ENCODE measurements around the gene STARD13.

The STARD13 gene

GRCh38 chr13:33181264-33181663 is 104.3 kb downstream of the STARD13 start:
- Histone ChIP-seq H3K4me3 (replicated peaks; ENCODE audit: insufficient read depth, low read length) (no peak overlapping the region), H3K27me3 (ENCODE audit: insufficient read depth, poor library complexity, severe bottlenecking) (peaks cover 6% of the 10 kb centered on the region), H3K27ac (replicated peaks) (no peak overlapping the region)
- DNase-seq (ENCODE audit: low read depth in 1 of 2, low spot score in 1 of 2) = no peak
- TF ChIP-seq, protein P1, sequence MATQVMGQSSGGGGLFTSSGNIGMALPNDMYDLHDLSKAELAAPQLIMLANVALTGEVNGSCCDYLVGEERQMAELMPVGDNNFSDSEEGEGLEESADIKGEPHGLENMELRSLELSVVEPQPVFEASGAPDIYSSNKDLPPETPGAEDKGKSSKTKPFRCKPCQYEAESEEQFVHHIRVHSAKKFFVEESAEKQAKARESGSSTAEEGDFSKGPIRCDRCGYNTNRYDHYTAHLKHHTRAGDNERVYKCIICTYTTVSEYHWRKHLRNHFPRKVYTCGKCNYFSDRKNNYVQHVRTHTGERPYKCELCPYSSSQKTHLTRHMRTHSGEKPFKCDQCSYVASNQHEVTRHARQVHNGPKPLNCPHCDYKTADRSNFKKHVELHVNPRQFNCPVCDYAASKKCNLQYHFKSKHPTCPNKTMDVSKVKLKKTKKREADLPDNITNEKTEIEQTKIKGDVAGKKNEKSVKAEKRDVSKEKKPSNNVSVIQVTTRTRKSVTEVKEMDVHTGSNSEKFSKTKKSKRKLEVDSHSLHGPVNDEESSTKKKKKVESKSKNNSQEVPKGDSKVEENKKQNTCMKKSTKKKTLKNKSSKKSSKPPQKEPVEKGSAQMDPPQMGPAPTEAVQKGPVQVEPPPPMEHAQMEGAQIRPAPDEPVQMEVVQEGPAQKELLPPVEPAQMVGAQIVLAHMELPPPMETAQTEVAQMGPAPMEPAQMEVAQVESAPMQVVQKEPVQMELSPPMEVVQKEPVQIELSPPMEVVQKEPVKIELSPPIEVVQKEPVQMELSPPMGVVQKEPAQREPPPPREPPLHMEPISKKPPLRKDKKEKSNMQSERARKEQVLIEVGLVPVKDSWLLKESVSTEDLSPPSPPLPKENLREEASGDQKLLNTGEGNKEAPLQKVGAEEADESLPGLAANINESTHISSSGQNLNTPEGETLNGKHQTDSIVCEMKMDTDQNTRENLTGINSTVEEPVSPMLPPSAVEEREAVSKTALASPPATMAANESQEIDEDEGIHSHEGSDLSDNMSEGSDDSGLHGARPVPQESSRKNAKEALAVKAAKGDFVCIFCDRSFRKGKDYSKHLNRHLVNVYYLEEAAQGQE (IDR thresholded peaks at IDR 0.05; ENCODE audit: insufficient replicate concordance, low read depth) = no peak
- TF ChIP-seq POLR2AphosphoS5 (IDR thresholded peaks at IDR 0.05; ENCODE audit: low read depth) (no peak), CTCF (IDR thresholded peaks at IDR 0.05; ENCODE audit: insufficient read depth, low read length) (no peak), GABPA (IDR thresholded peaks at IDR 0.05; ENCODE audit: low read depth) (no peak), SPI1 (IDR thresholded peaks at IDR 0.05; ENCODE audit: borderline replicate concordance, low read depth) (no peak)

GRCh38 chr13:33180122-33180804 is 105.3 kb downstream of the STARD13 start:
- DNase-seq (ENCODE audit: low read depth in 1 of 2, low spot score in 1 of 2) = no peak
- TF ChIP-seq, protein P1 (IDR thresholded peaks at IDR 0.05; ENCODE audit: insufficient replicate concordance, low read depth) = no peak
- no peak for TF ChIP-seq CTCF (IDR thresholded peaks at IDR 0.05; ENCODE audit: insufficient read depth, low read length)
- TF ChIP-seq SPI1 (IDR thresholded peaks at IDR 0.05; ENCODE audit: borderline replicate concordance, low read depth) = no peak
- TF ChIP-seq POLR2AphosphoS5 (IDR thresholded peaks at IDR 0.05; ENCODE audit: low read depth) = no peak
- no peak for TF ChIP-seq GABPA (IDR thresholded peaks at IDR 0.05; ENCODE audit: low read depth)
- Histone ChIP-seq H3K27ac (replicated peaks) (no peak overlapping the region), H3K4me3 (replicated peaks; ENCODE audit: insufficient read depth, low read length) (no peak overlapping the region), H3K27me3 (ENCODE audit: insufficient read depth, poor library complexity, severe bottlenecking) (peaks cover 11% of the 10 kb centered on the region)

DNA sequence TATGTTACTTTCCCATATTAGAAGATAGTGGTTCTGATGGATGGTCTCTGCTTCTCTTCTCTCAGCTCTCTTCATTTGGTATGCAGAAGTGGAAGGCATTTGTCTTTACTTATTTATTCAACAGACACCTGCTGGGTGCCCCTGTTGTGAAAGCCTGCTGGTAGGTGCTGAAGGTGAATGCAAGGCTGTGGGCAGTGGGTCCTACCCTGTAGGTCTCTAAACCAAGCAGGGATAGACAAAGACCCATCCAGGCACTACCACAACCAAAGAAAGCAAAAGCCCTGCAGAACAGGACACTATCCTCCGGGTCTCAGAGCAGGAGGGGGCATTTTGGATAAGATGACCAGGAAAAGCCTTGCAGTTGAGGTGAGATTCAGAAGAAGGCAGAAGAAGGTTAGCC is 106.1 kb downstream of the STARD13 start:
- H3K27ac ChIP-seq (replicated peaks) = no peak overlapping the region
- H3K27me3 ChIP-seq (ENCODE audit: insufficient read depth, poor library complexity, severe bottlenecking) = peaks cover 11% of the 10 kb centered on the region
- DNase-seq (ENCODE audit: low read depth in 1 of 2, low spot score in 1 of 2) = no peak
- no peak for TF ChIP-seq SPI1 (IDR thresholded peaks at IDR 0.05; ENCODE audit: borderline replicate concordance, low read depth)
- TF ChIP-seq POLR2AphosphoS5 (IDR thresholded peaks at IDR 0.05; ENCODE audit: low read depth) = no peak
- TF ChIP-seq CTCF (IDR thresholded peaks at IDR 0.05; ENCODE audit: insufficient read depth, low read length) = no peak
- TF ChIP-seq, protein P1 (IDR thresholded peaks at IDR 0.05; ENCODE audit: insufficient replicate concordance, low read depth) = no peak
- H3K4me3 ChIP-seq (replicated peaks; ENCODE audit: insufficient read depth, low read length) = no peak overlapping the region
